ENCODE measurements around the gene PCDH9.

DNA sequence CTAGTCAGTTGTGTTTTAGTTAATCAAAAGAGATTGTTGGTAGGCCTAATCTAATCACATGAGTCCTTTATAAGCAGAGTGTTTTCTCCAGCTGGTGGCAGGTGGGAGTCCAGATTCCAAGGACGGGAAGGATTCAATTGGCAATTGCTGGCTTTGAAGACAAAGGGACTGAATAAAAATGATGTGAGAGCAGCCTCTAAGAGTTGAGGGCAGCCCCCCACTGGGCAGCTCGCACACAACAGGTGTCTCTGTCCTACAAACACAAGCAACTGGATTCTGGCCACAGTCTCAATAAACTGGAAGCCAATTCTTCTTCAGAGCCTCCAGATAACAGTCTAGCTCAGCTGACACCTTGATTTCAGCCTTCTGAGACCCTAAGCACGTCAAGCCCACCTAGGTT is 915.2 kb downstream of the PCDH9 start:
- TF ChIP-seq RFX5 (IDR thresholded peaks at IDR 0.05; ENCODE audit: low read depth, low read length) (no peak), CEBPB (IDR thresholded peaks at IDR 0.05; ENCODE audit: low read depth, low read length) (no peak), RCOR1 (IDR thresholded peaks at IDR 0.05; ENCODE audit: insufficient replicate concordance, low read length) (no peak), POLR2A (IDR thresholded peaks at IDR 0.05; ENCODE audit: low read depth, low read length) (no peak), RAD21 (IDR thresholded peaks at IDR 0.05; ENCODE audit: low read length) (no peak), MXI1 (IDR thresholded peaks at IDR 0.05; ENCODE audit: borderline replicate concordance, low read depth, low read length) (no peak), BHLHE40 (IDR thresholded peaks at IDR 0.05; ENCODE audit: low read depth, low read length) (no peak), FOS (IDR thresholded peaks at IDR 0.05; ENCODE audit: low read depth, low read length) (no peak), MAFK (IDR thresholded peaks at IDR 0.05; ENCODE audit: low read depth, low read length) (no peak), CHD1 (IDR thresholded peaks at IDR 0.05; ENCODE audit: low read depth, low read length) (no peak), SMC3 (IDR thresholded peaks at IDR 0.05; ENCODE audit: low read depth, low read length) (no peak)
- TF ChIP-seq, protein P1, sequence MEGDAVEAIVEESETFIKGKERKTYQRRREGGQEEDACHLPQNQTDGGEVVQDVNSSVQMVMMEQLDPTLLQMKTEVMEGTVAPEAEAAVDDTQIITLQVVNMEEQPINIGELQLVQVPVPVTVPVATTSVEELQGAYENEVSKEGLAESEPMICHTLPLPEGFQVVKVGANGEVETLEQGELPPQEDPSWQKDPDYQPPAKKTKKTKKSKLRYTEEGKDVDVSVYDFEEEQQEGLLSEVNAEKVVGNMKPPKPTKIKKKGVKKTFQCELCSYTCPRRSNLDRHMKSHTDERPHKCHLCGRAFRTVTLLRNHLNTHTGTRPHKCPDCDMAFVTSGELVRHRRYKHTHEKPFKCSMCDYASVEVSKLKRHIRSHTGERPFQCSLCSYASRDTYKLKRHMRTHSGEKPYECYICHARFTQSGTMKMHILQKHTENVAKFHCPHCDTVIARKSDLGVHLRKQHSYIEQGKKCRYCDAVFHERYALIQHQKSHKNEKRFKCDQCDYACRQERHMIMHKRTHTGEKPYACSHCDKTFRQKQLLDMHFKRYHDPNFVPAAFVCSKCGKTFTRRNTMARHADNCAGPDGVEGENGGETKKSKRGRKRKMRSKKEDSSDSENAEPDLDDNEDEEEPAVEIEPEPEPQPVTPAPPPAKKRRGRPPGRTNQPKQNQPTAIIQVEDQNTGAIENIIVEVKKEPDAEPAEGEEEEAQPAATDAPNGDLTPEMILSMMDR (conservative IDR thresholded peaks at IDR 0.05; ENCODE audit: low read depth, low read length): no peak
- TF ChIP-seq, protein P2, sequence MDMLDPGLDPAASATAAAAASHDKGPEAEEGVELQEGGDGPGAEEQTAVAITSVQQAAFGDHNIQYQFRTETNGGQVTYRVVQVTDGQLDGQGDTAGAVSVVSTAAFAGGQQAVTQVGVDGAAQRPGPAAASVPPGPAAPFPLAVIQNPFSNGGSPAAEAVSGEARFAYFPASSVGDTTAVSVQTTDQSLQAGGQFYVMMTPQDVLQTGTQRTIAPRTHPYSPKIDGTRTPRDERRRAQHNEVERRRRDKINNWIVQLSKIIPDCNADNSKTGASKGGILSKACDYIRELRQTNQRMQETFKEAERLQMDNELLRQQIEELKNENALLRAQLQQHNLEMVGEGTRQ (IDR thresholded peaks at IDR 0.05; ENCODE audit: low read depth, low read length): no peak
- TF ChIP-seq, protein P3, sequence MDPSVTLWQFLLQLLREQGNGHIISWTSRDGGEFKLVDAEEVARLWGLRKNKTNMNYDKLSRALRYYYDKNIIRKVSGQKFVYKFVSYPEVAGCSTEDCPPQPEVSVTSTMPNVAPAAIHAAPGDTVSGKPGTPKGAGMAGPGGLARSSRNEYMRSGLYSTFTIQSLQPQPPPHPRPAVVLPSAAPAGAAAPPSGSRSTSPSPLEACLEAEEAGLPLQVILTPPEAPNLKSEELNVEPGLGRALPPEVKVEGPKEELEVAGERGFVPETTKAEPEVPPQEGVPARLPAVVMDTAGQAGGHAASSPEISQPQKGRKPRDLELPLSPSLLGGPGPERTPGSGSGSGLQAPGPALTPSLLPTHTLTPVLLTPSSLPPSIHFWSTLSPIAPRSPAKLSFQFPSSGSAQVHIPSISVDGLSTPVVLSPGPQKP (IDR thresholded peaks at IDR 0.05; ENCODE audit: borderline replicate concordance, low read depth, low read length): no peak

Measured in IMR-90 (cell line).